ENCODE results near the gene IPPK.

Gene IPPK

DNA sequence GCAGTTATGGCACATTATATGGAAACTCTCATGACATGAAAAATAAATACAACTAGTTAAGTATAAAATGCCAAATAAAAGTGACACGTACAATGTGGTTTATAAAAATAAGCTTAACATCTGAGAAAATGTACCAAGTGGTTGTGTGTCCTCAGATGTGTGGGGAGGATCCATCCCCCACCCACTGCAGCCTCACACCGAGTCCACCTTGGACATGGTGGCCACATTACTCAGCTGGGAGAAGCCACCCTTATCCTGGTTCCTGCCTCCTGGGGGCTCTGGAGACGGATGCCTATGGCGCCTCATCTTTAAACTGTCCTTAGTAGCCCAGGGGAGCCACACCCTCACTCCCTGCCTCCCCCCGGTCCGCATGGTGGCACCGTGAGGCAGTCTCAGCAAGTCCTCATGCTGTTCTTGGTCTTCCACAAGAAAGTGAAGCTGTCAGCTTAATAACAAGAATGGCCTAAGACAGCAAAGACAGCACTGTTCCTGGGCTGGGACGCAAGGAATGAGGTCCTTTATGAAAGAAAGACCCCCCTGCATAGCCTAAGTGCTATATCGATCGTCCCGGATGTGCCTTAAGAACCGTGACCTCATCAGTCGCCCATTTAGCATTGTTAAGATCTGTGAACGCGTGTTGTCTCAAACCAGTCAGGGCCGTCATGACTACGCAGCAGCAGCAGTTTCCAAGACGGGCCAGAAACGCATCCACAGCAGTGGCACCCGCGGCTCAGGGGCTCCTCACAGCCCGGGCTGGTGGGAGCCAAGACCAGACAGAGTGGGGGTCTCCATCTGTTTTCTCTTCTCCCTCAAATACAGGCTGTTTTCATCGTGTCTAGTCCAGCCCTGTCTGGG lies 56.4 kb downstream of the IPPK start (continued):
- TF ChIP-seq, protein P1, sequence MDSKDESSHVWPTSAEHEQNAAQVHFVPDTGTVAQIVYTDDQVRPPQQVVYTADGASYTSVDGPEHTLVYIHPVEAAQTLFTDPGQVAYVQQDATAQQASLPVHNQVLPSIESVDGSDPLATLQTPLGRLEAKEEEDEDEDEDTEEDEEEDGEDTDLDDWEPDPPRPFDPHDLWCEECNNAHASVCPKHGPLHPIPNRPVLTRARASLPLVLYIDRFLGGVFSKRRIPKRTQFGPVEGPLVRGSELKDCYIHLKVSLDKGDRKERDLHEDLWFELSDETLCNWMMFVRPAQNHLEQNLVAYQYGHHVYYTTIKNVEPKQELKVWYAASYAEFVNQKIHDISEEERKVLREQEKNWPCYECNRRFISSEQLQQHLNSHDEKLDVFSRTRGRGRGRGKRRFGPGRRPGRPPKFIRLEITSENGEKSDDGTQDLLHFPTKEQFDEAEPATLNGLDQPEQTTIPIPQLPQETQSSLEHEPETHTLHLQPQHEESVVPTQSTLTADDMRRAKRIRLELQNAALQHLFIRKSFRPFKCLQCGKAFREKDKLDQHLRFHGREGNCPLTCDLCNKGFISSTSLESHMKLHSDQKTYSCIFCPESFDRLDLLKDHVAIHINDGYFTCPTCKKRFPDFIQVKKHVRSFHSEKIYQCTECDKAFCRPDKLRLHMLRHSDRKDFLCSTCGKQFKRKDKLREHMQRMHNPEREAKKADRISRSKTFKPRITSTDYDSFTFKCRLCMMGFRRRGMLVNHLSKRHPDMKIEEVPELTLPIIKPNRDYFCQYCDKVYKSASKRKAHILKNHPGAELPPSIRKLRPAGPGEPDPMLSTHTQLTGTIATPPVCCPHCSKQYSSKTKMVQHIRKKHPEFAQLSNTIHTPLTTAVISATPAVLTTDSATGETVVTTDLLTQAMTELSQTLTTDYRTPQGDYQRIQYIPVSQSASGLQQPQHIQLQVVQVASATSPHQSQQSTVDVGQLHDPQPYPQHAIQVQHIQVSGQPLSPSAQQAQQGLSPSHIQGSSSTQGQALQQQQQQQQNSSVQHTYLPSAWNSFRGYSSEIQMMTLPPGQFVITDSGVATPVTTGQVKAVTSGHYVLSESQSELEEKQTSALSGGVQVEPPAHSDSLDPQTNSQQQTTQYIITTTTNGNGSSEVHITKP (tag by site-specific recombination; IDR thresholded peaks at IDR 0.05), result no peak
- TF ChIP-seq ZNF510 (tag by site-specific recombination; IDR thresholded peaks at IDR 0.05; ENCODE audit: insufficient replicate concordance), result no peak
- TF ChIP-seq ZNF548 (tag by site-specific recombination; IDR thresholded peaks at IDR 0.05), result no peak
- no peak for TF ChIP-seq ZNF776 (tag by site-specific recombination; IDR thresholded peaks at IDR 0.05; ENCODE audit: borderline replicate concordance)
- no peak for TF ChIP-seq ZNF843 (tag by site-specific recombination; IDR thresholded peaks at IDR 0.05)
- TF ChIP-seq, protein P2, sequence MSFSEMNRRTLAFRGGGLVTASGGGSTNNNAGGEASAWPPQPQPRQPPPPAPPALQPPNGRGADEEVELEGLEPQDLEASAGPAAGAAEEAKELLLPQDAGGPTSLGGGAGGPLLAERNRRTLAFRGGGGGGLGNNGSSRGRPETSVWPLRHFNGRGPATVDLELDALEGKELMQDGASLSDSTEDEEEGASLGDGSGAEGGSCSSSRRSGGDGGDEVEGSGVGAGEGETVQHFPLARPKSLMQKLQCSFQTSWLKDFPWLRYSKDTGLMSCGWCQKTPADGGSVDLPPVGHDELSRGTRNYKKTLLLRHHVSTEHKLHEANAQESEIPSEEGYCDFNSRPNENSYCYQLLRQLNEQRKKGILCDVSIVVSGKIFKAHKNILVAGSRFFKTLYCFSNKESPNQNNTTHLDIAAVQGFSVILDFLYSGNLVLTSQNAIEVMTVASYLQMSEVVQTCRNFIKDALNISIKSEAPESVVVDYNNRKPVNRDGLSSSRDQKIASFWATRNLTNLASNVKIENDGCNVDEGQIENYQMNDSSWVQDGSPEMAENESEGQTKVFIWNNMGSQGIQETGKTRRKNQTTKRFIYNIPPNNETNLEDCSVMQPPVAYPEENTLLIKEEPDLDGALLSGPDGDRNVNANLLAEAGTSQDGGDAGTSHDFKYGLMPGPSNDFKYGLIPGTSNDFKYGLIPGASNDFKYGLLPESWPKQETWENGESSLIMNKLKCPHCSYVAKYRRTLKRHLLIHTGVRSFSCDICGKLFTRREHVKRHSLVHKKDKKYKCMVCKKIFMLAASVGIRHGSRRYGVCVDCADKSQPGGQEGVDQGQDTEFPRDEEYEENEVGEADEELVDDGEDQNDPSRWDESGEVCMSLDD (tag by site-specific recombination; IDR thresholded peaks at IDR 0.05), result no peak
- TF ChIP-seq GLIS2 (tag by site-specific recombination; IDR thresholded peaks at IDR 0.05), result no peak
- TF ChIP-seq ZNF629 (tag by site-specific recombination; IDR thresholded peaks at IDR 0.05), result no peak
- TF ChIP-seq, protein P3, sequence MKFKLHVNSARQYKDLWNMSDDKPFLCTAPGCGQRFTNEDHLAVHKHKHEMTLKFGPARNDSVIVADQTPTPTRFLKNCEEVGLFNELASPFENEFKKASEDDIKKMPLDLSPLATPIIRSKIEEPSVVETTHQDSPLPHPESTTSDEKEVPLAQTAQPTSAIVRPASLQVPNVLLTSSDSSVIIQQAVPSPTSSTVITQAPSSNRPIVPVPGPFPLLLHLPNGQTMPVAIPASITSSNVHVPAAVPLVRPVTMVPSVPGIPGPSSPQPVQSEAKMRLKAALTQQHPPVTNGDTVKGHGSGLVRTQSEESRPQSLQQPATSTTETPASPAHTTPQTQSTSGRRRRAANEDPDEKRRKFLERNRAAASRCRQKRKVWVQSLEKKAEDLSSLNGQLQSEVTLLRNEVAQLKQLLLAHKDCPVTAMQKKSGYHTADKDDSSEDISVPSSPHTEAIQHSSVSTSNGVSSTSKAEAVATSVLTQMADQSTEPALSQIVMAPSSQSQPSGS (tag by site-specific recombination; IDR thresholded peaks at IDR 0.05; ENCODE audit: low read depth), result no peak
- TF ChIP-seq ZNF350 (tag by site-specific recombination; IDR thresholded peaks at IDR 0.05), result no peak

DNA sequence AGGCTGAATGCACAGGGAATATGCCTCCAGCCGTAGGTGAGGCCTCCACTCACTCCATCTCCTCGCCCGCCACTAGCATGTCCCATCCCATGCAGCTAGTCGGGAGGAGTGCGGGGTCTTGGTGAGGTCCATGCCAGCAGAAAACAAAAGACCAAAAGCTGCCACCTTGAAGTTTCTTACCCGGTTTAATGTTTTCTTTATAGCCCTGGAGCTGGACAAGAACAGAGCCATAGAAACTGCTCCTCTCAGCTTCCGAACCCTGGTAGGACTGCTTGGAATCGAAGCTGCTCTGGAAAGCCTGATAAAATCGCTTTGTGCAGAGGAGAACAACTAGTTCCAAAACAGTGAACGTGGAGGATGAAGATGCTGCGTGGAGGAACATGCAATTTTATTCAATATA lies 57.1 kb downstream of the IPPK start:
- no peak for TF ChIP-seq ZNF155 (tag by site-specific recombination; IDR thresholded peaks at IDR 0.05)
- TF ChIP-seq BCL6B (tag by site-specific recombination; IDR thresholded peaks at IDR 0.05), result no peak
- no peak for TF ChIP-seq ZNF341 (tag by site-specific recombination; IDR thresholded peaks at IDR 0.05; ENCODE audit: low read depth)
- no peak for TF ChIP-seq ZNF660 (tag by site-specific recombination; IDR thresholded peaks at IDR 0.05)
- no peak for TF ChIP-seq ZNF114 (tag by site-specific recombination; IDR thresholded peaks at IDR 0.05)
- no peak for TF ChIP-seq ZNF747 (tag by site-specific recombination; IDR thresholded peaks at IDR 0.05)
- no peak for TF ChIP-seq ZNF785 (tag by site-specific recombination; IDR thresholded peaks at IDR 0.05)
- TF ChIP-seq RBAK (tag by site-specific recombination; IDR thresholded peaks at IDR 0.05), result no peak
- no peak for TF ChIP-seq ZNF16 (tag by site-specific recombination; IDR thresholded peaks at IDR 0.05; ENCODE audit: low read depth)
- no peak for TF ChIP-seq ZNF214 (tag by site-specific recombination; IDR thresholded peaks at IDR 0.05; ENCODE audit: borderline replicate concordance)
- no peak for TF ChIP-seq ZNF174 (tag by site-specific recombination; IDR thresholded peaks at IDR 0.05)
- TF ChIP-seq ZNF112 (tag by site-specific recombination; IDR thresholded peaks at IDR 0.05), result no peak
- no peak overlapping the region for H3K4me3 ChIP-seq (ENCODE audit: low read depth, low read length)
- peaks cover 0 to 73% of the 10 kb centered on the region in 2 experiments; a peak in 1 of 3 replicates for H3K36me3 ChIP-seq (ENCODE audit: control insufficient read depth in 2 of 2, insufficient read depth in 1 of 2, low read length in 2 of 2)
- no peak overlapping the region for H3K27ac ChIP-seq (ENCODE audit: extremely low read depth, low read depth, low read length)
- ChIA-PET CTCF (no interaction called here), POLR2A (no interaction called here)
- no peaks in the 10 kb centered on the region for H3K4me1 ChIP-seq (ENCODE audit: control insufficient read depth, insufficient read depth, low read length)
- no peaks in the 10 kb centered on the region for H3K9me3 ChIP-seq (ENCODE audit: control insufficient read depth, insufficient read depth, low read depth, low read length)

Measured in HEK293 (cell line).